Astrocyte of the spinal cord (primary cell): ENCODE measurements around the gene ATL1.

Source experiments
- DNase-seq: peaks from one replicate; pipeline ENCODE4 v3.0.0; 2011; ENCODE audit warnings: low read depth, low spot score
- H3K4me3 ChIP-seq: 2 replicates; pipeline ENCODE4 v1.5.1; 2011; ENCODE audit warnings: low read depth, mild to moderate bottlenecking, low read length, moderate library complexity
- in situ Hi-C: cut with HindIII; loops from 2 replicates; pipeline ENCODE4 v1.10.0; 2017; ENCODE audit warnings: low sequenced_read_pairs
- TF ChIP-seq, protein P1 (sequence below): IDR thresholded peaks from 2 replicates; pipeline ENCODE4 v1.5.1; 2012; ENCODE audit warnings: low read depth, mild to moderate bottlenecking, low read length, inconsistent platforms

ATL1 gene

GRCh38 chr14:50633954-50634353, 74.0 kb downstream of the ATL1 start:
- TF ChIP-seq, protein P1, sequence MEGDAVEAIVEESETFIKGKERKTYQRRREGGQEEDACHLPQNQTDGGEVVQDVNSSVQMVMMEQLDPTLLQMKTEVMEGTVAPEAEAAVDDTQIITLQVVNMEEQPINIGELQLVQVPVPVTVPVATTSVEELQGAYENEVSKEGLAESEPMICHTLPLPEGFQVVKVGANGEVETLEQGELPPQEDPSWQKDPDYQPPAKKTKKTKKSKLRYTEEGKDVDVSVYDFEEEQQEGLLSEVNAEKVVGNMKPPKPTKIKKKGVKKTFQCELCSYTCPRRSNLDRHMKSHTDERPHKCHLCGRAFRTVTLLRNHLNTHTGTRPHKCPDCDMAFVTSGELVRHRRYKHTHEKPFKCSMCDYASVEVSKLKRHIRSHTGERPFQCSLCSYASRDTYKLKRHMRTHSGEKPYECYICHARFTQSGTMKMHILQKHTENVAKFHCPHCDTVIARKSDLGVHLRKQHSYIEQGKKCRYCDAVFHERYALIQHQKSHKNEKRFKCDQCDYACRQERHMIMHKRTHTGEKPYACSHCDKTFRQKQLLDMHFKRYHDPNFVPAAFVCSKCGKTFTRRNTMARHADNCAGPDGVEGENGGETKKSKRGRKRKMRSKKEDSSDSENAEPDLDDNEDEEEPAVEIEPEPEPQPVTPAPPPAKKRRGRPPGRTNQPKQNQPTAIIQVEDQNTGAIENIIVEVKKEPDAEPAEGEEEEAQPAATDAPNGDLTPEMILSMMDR = no peak
- no peak overlapping the region for H3K4me3 ChIP-seq
- in situ Hi-C loops = no loop called here
- DNase-seq = no peak

DNA sequence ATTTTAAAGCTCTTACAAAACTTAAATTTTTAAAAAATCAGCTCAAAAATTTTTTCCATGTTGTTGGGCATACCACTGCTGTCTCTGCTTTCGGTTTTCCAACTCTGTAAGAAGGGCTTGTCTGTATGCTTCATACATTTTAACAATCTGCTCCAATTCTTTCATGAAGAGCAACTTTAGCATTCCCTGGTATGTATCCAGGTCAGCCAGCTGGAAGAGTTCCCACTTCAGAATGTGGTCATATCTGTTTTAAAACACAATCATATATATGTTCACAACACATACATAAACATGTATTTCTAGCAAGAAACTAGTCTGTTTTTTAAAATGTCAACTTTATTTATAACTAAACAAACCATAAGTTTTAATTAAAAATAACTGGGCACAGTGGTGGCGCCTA, 75.2 kb downstream of the ATL1 start:
- no peak overlapping the region for H3K4me3 ChIP-seq
- in situ Hi-C loops = no loop called here
- DNase-seq = no peak
- TF ChIP-seq, protein P1 = no peak

DNA sequence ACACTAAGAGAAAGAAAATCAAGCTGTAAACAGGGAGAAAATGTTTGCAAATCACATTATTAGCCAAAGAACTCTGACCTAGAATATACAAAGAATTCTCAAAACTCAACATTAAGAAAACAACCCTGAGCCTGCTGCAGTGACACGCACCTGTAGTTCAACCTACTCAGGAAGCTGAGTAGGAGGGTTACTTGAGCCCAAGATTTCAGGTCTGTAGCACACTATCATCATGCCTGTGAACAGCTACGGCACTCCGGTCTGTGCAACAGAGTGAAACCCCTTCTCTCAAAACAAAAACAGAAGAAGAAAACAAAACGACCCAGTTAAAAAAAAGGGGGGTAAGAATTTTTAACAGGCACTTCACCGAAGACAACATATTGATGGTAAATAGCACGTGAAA, 87.3 kb downstream of the ATL1 start:
- DNase-seq = no peak
- TF ChIP-seq, protein P1 = no peak
- in situ Hi-C loops = no loop called here
- no peak overlapping the region for H3K4me3 ChIP-seq

- no peak overlapping the region for H3K4me3 ChIP-seq
- TF ChIP-seq, protein P1 = no peak
- in situ Hi-C loops = no loop called here
- no peak for DNase-seq
Measured at GRCh38 chr14:50647753-50648152, 87.8 kb downstream of the ATL1 start.

DNA sequence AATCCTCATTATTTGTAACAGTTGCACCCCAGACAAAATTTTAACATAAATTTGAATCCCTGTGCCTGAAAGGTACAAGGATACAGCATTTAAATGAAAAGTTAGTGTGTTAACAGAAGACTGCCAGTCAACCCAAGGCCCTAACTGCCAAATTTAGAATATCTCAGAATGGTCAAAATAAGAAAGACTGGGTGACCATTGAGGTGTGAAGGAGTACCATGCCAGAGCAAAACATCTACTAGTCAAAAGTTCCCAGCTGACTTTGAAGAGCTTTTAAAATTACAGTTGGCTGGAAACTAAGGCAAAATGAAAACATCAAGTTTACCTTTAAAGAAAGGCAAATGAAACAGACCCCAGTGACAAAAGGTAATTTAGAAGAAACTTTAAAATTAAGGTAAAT, 89.7 kb downstream of the ATL1 start:
- no peak for DNase-seq
- in situ Hi-C loops = no loop called here
- TF ChIP-seq, protein P1 = no peak

GRCh38 chr14:50656776-50657175, 96.8 kb downstream of the ATL1 start:
- H3K4me3 ChIP-seq = no peak overlapping the region
- no peak for DNase-seq
- TF ChIP-seq, protein P1 = no peak
- in situ Hi-C loops = no loop called here

More for the DNA sequence above, 89.7 kb downstream of the ATL1 start:
- no peak overlapping the region for H3K4me3 ChIP-seq

- in situ Hi-C loops = no loop called here
- TF ChIP-seq, protein P1 = no peak
- DNase-seq = no peak
- H3K4me3 ChIP-seq = no peak overlapping the region
Measured at GRCh38 chr14:50657753-50658152, 97.8 kb downstream of the ATL1 start.
